H1 (cell line): ENCODE measurements around the gene KRTAP10-4. TPM values are rescaled to one million over a fixed set of nuclear protein-coding genes. Genes with fewer than 3 reads are reported as not detected.

Experiments
- CTCF ChIA-PET: fragments of 300-600 bp; sonication (Branson Sonifier 250); formaldehyde crosslinking; loops from one replicate; lab custom pipeline; 2021; ENCODE audit not compliant: partially characterized antibody; lab: Charles Lee
- POLR2A ChIA-PET: fragments of 300-600 bp; sonication (Branson Sonifier 250); formaldehyde crosslinking; loops from one replicate; lab custom pipeline; 2021; ENCODE audit warnings: inconsistent platforms; ENCODE audit not compliant: partially characterized antibody; lab: Charles Lee
- DNase-seq, 2 experiments: peaks; one replicate each; pipeline versions ENCODE4 v3.0.0 to v3.0.0-alpha.2; 2010 to 2022; ENCODE audit warnings: low spot score in 2 of 2, low read depth in 1 of 2, mixed read lengths in 1 of 2
- FAIRE-seq: peaks from 2 replicates; lab custom pipeline; 2011; peaks lifted over from hg19 to GRCh38; lab: Jason Lieb, UNC
- H2AFZ ChIP-seq: 2 replicates; pipeline ENCODE4 v1.8.1; 2012; ENCODE audit warnings: low read length, inconsistent platforms
- H2AK5ac ChIP-seq: 2 replicates; pipeline ENCODE4 v1.6.1; 2013; ENCODE audit warnings: low read depth, low read length
- H2BK120ac ChIP-seq: replicated peaks from 2 replicates; pipeline ENCODE3; 2013; ENCODE audit warnings: low read depth, low read length, inconsistent platforms
- H2BK12ac ChIP-seq: 2 replicates; pipeline ENCODE4 v1.6.1; 2013; ENCODE audit warnings: low read depth, low read length
- H2BK15ac ChIP-seq: 2 replicates; pipeline ENCODE4 v1.6.1; 2013; ENCODE audit warnings: low read length
- H2BK20ac ChIP-seq: 2 replicates; pipeline ENCODE4 v1.6.1; 2013; ENCODE audit warnings: low read length
- H2BK5ac ChIP-seq: 2 replicates; pipeline ENCODE4 v1.6.1; 2013; ENCODE audit warnings: low read depth, low read length
- H3K14ac ChIP-seq: 2 replicates; pipeline ENCODE4 v1.6.1; 2013; ENCODE audit warnings: inconsistent platforms; ENCODE audit not compliant: insufficient read length
- H3K18ac ChIP-seq: 2 replicates; pipeline ENCODE4 v1.6.1; 2013; ENCODE audit warnings: low read length; ENCODE audit errors: extremely low read depth
- H3K23ac ChIP-seq: 2 replicates; pipeline ENCODE4 v1.6.1; 2013; ENCODE audit warnings: inconsistent platforms; ENCODE audit not compliant: insufficient read length
- H3K23me2 ChIP-seq: 2 replicates; pipeline ENCODE4 v1.6.1; 2013; ENCODE audit warnings: low read depth, low read length
- H3K27ac ChIP-seq: 2 replicates; pipeline ENCODE4 v1.6.1; 2011; ENCODE audit warnings: low read depth, low read length, inconsistent platforms
- H3K27me3 ChIP-seq, 4 experiments: replicated peaks in 1 of 4; 1 replicate in 1 of 4; 2 replicates in 3 of 4; pipeline versions ENCODE4 v1.6.1 to v1.8.1; 2011 to 2013; ENCODE audit warnings: low read length in 3 of 4, mild to moderate bottlenecking in 3 of 4, inconsistent platforms in 2 of 4, mixed read lengths in 2 of 4, moderate library complexity in 1 of 4; ENCODE audit not compliant: control insufficient read depth in 3 of 4, insufficient read depth in 3 of 4; ENCODE audit errors: extremely low read depth in 1 of 4
- H3K36me3 ChIP-seq, 4 experiments: 2 replicates each; pipeline versions ENCODE4 v1.6.1 to v1.8.1; 2011 to 2013; ENCODE audit warnings: mild to moderate bottlenecking in 4 of 4, low read length in 3 of 4, moderate library complexity in 2 of 4, control low read depth in 1 of 4, inconsistent platforms in 1 of 4; ENCODE audit not compliant: insufficient read depth in 4 of 4, control insufficient read depth in 2 of 4
- H3K4ac ChIP-seq: replicated peaks from 2 replicates; pipeline ENCODE3; 2013; ENCODE audit warnings: low read length, low read depth, mixed read lengths, inconsistent platforms; ENCODE audit not compliant: insufficient read length
- H3K4me1 ChIP-seq, 4 experiments: replicated peaks in 1 of 4; 1 replicate in 1 of 4; 2 replicates in 3 of 4; pipeline versions ENCODE4 v1.6.1 to v1.8.1; 2011 to 2013; ENCODE audit warnings: low read length in 3 of 4, inconsistent platforms in 2 of 4, mixed read lengths in 1 of 4; ENCODE audit not compliant: insufficient read depth in 4 of 4, control insufficient read depth in 3 of 4
- H3K4me2 ChIP-seq, 2 experiments: 2 replicates each; pipeline versions ENCODE4 v1.6.1 to v1.8.1; 2011 to 2013; ENCODE audit warnings: low read depth in 2 of 2, low read length in 2 of 2, control low read depth in 1 of 2, inconsistent platforms in 1 of 2, mild to moderate bottlenecking in 1 of 2; ENCODE audit not compliant: insufficient read depth in 1 of 2
- H3K4me3 ChIP-seq, 4 experiments: fragments of 200-600, 300-600 bp in 1 of 4; sonication (generic), shearing (Covaris generic), sonication (Bioruptor Twin) in 1 of 4; 2 replicates each; pipeline versions ENCODE4 v1.5.1 to v1.8.1; 2011 to 2016; ENCODE audit warnings: low read length in 4 of 4, low read depth in 3 of 4, control low read depth in 2 of 4, inconsistent platforms in 2 of 4, mild to moderate bottlenecking in 2 of 4, mixed read lengths in 1 of 4, moderate library complexity in 1 of 4; ENCODE audit not compliant: insufficient read depth in 2 of 4; ENCODE audit errors: extremely low read depth in 1 of 4
- H3K56ac ChIP-seq: replicated peaks from 2 replicates; pipeline ENCODE3; 2013; ENCODE audit warnings: low read depth, mild to moderate bottlenecking, mixed read lengths, low read length, inconsistent platforms; ENCODE audit not compliant: insufficient read length
- H3K79me1 ChIP-seq: 2 replicates; pipeline ENCODE4 v1.6.1; 2013; ENCODE audit warnings: low read depth, low read length, control low read depth
- H3K79me2 ChIP-seq, 2 experiments: 2 replicates each; pipeline versions ENCODE4 v1.6.1 to v1.8.1; 2012 to 2013; ENCODE audit warnings: low read length in 2 of 2, mild to moderate bottlenecking in 2 of 2, inconsistent platforms in 1 of 2; ENCODE audit not compliant: insufficient read depth in 2 of 2, control insufficient read depth in 1 of 2
- H3K9ac ChIP-seq, 4 experiments: replicated peaks in 1 of 4; 1 replicate in 1 of 4; 2 replicates in 3 of 4; pipeline versions ENCODE4 v1.6.1 to v1.8.1; 2011 to 2013; ENCODE audit warnings: low read depth in 3 of 4, low read length in 3 of 4, control low read depth in 2 of 4, mild to moderate bottlenecking in 2 of 4, moderate library complexity in 2 of 4, inconsistent platforms in 1 of 4; ENCODE audit errors: extremely low read depth in 1 of 4
- H3K9me3 ChIP-seq, 2 experiments: 2 replicates each; pipeline versions ENCODE4 v1.6.1 to v1.8.1; 2012 to 2013; ENCODE audit warnings: mild to moderate bottlenecking in 2 of 2, moderate library complexity in 2 of 2, control low read depth in 1 of 2, inconsistent platforms in 1 of 2, low read depth in 1 of 2, low read length in 1 of 2, mixed read lengths in 1 of 2; ENCODE audit not compliant: insufficient read depth in 2 of 2
- H4K20me1 ChIP-seq, 2 experiments: replicated peaks in 1 of 2; 2 replicates each; pipeline versions ENCODE3 to v1.8.1; 2011 to 2013; ENCODE audit warnings: inconsistent platforms in 2 of 2, low read length in 2 of 2, mild to moderate bottlenecking in 1 of 2; ENCODE audit not compliant: insufficient read depth in 2 of 2, control insufficient read depth in 1 of 2
- H4K5ac ChIP-seq: 2 replicates; pipeline ENCODE4 v1.6.1; 2013; ENCODE audit warnings: low read length, low read depth, mixed read lengths, inconsistent platforms; ENCODE audit not compliant: insufficient read length
- H4K8ac ChIP-seq: 2 replicates; pipeline ENCODE4 v1.8.0; 2013; ENCODE audit warnings: mild to moderate bottlenecking, moderate library complexity, low read length, inconsistent platforms; ENCODE audit not compliant: insufficient read depth; ENCODE audit errors: extremely low read depth
- H4K91ac ChIP-seq: replicated peaks from 2 replicates; pipeline ENCODE3; 2013; ENCODE audit warnings: low read length, mixed read lengths, inconsistent platforms; ENCODE audit not compliant: insufficient read length
- EZH2 ChIP-seq: fragments of 200-600 bp; sonication (generic); IDR thresholded peaks from 2 replicates; pipeline ENCODE4 v1.7.1; 2012; ENCODE audit warnings: low read depth, mild to moderate bottlenecking, moderate library complexity, low read length, inconsistent platforms; ENCODE audit not compliant: severe bottlenecking
- HDAC2 ChIP-seq, 2 experiments: fragments of 300-600 bp in 1 of 2; sonication (generic) in 1 of 2; IDR thresholded peaks; 2 replicates each; pipeline ENCODE4 v1.6.1; 2011 to 2012; ENCODE audit warnings: low read depth in 2 of 2, low read length in 2 of 2, mild to moderate bottlenecking in 2 of 2, moderate library complexity in 2 of 2, borderline replicate concordance in 1 of 2, inconsistent platforms in 1 of 2
- NANOG ChIP-seq: IDR thresholded peaks from 2 replicates; pipeline ENCODE4 v1.6.1; 2011; ENCODE audit warnings: low read length, low read depth, mild to moderate bottlenecking, inconsistent platforms; ENCODE audit not compliant: insufficient read depth, poor library complexity, severe bottlenecking
- POLR2AphosphoS5 ChIP-seq: IDR thresholded peaks from 2 replicates; pipeline ENCODE4 v1.6.1; 2011; ENCODE audit warnings: low read depth, low read length
- TBP ChIP-seq: IDR thresholded peaks from 2 replicates; pipeline ENCODE4 v1.6.1; 2011; ENCODE audit warnings: low read depth, low read length, improper control_type of control experiment
- WGBS, 2 experiments: shearing (Covaris generic) in 1 of 2; methylation state at CpG; one replicate each; pipeline versions ENCODE4 v1.1.6 to v1.1.7; 2013 to 2015; ENCODE audit warnings: low lambda C conversion rate in 2 of 2, mixed read lengths in 2 of 2, inconsistent platforms in 1 of 2, low coverage in 1 of 2, missing lambda C conversion rate in 1 of 2; ENCODE audit not compliant: insufficient replicate concordance in 2 of 2, insufficient coverage in 1 of 2, insufficient read length in 1 of 2; ENCODE audit errors: extremely low coverage in 1 of 2, missing lambda C conversion rate in 1 of 2; 5-methylcytosine and 5-hydroxymethylcytosine counted together
- polyA plus RNA-seq, 7 experiments: library from polyadenylated mRNA; depleted of rRNA in 3 of 7; stranded (reverse) in 5 of 7; unstranded in 2 of 7; fragments of >200 nt in 5 of 7; fragments of 200-250 nt in 2 of 7; gene quantifications; 1 replicate in 5 of 7; 2 replicates in 1 of 7; 4 replicates in 1 of 7; pipeline versions ENCODE4 v1.2.1 to v1.2.3, GENCODE V29; 2011 to 2013; ENCODE audit warnings: missing spikeins in 2 of 7, mixed read lengths in 2 of 7
- total RNA-seq: library from RNA; stranded (reverse); fragmentation: NEBNext Ultra II Directional; extraction: Animal tissue kit (Norgen Biotek cat#: 25700); gene quantifications from 2 replicates; pipeline ENCODE4 v1.2.1, GENCODE V29; 2021

Gene KRTAP10-4
- total and polyA plus RNA-seq, 2 of the 8 experiments (the other 6 are each of a cell fraction or from before 2014, with no cell fraction given) = not detected

- H4K8ac ChIP-seq = no peak overlapping the region
- H3K4ac ChIP-seq = no peak overlapping the region
- no peak overlapping the region for H2BK15ac ChIP-seq
- no peak overlapping the region for H3K9ac ChIP-seq
- CTCF ChIA-PET = interaction anchor here (1.5 kb wide), 1 partner anchor 85 kb away, joined by 3 read pairs; the partner anchor contains the start of gene KRTAP10-12
- TF ChIP-seq POLR2AphosphoS5 (no peak), HDAC2 (IDR thresholded peaks at IDR 0.05; ENCODE audit: borderline replicate concordance in 1 of 2, low read depth in 2 of 2, low read length in 2 of 2) (no peak), EZH2 (no peak), NANOG (no peak), TBP (no peak)
- TF ChIP-seq, all 59 proteins: peak for 0
- H3K23me2 ChIP-seq = no peaks in the 10 kb centered on the region
- H3K14ac ChIP-seq = no peak overlapping the region
- H3K36me3 ChIP-seq = no peaks in the 10 kb centered on the region; a peak in 1 of 8 replicates
- H2BK12ac ChIP-seq = no peak overlapping the region
- H2AK5ac ChIP-seq = no peak overlapping the region; the same call in 1 of the 2 replicates
- peaks cover 0 to 6% (median 1%) of the 10 kb centered on the region in 4 experiments; a peak in 3 of 7 replicates for H3K4me1 ChIP-seq
- 92% methylated on average over 4 of the region's 4 CpGs; no CpG with 5 or more reads in 1 of the 2 experiments for WGBS, 2 experiments
- no peaks in the 10 kb centered on the region for H3K79me2 ChIP-seq
- H4K5ac ChIP-seq = no peak overlapping the region
- DNase-seq (no peak), FAIRE-seq (no peak)
- no peak overlapping the region for H3K56ac ChIP-seq
- POLR2A ChIA-PET = interaction anchor here (0.7 kb wide), 1 partner anchor 264 kb away, joined by 3 read pairs; no protein-coding TSS in a partner anchor
- H3K79me1 ChIP-seq = no peaks in the 10 kb centered on the region
- H2BK5ac ChIP-seq = no peak overlapping the region
- no peak overlapping the region for H3K4me2 ChIP-seq
- H2AFZ ChIP-seq = no peak overlapping the region
- no peaks in the 10 kb centered on the region for H3K27me3 ChIP-seq
- peaks cover 19 to 22% of the 10 kb centered on the region in 2 experiments for H3K9me3 ChIP-seq
- H2BK20ac ChIP-seq = no peak overlapping the region
- H3K4me3 ChIP-seq = no peak overlapping the region
- no peak overlapping the region for H3K23ac ChIP-seq
- no peak overlapping the region for H2BK120ac ChIP-seq
- H3K18ac ChIP-seq = no peak overlapping the region
- H3K27ac ChIP-seq = no peak overlapping the region
- peaks cover 0 to 1% of the 10 kb centered on the region in 2 experiments for H4K20me1 ChIP-seq
- H4K91ac ChIP-seq = no peak overlapping the region
These were observed 38.0 kb downstream of the KRTAP10-4 start for GRCh38 chr21:44611551-44611950.
